AG04449 (cell line): ENCODE data around the gene SPRYD3.

ENCODE experiments used
- CTCF ChIA-PET: fragments of 350-600 bp; formaldehyde crosslinking; extraction: SDS; loops from one replicate; lab custom pipeline; 2021; ENCODE audit warnings: antibody characterized with exemption; lab: Yijun Ruan, JAX
- POLR2A ChIA-PET: fragments of 400-600, 350-600 bp; formaldehyde crosslinking; extraction: SDS; loops from one replicate; lab custom pipeline; 2020; ENCODE audit warnings: antibody characterized with exemption, inconsistent platforms; lab: Yijun Ruan, JAX
- DNase-seq: peaks from one replicate; pipeline ENCODE4 v3.0.0-alpha.2; 2010; ENCODE audit warnings: low read depth, low spot score
- H3K4me3 ChIP-seq: 2 replicates; pipeline ENCODE4 v1.5.1; 2011; ENCODE audit warnings: low read depth, mild to moderate bottlenecking, control low read depth, low read length
- TF ChIP-seq, protein P1 (sequence below): IDR thresholded peaks from one replicate; pipeline ENCODE4 v1.5.1; 2011; ENCODE audit warnings: mild to moderate bottlenecking, moderate library complexity, low read length, control low read depth, inconsistent platforms; ENCODE audit not compliant: insufficient read depth; ENCODE audit errors: missing control alignments

SPRYD3 gene

GRCh38 chr12:53069621-53070410 is 9.4 kb downstream of the SPRYD3 start:
- CTCF ChIA-PET, result interaction anchor here (0.6 to 28.9 kb wide), 6 partner anchors 8 to 119 kb away, joined by 3 to 655 read pairs (median 4); partner anchors contain the start of genes IGFBP6, SOAT2 and SPRYD3

DNA sequence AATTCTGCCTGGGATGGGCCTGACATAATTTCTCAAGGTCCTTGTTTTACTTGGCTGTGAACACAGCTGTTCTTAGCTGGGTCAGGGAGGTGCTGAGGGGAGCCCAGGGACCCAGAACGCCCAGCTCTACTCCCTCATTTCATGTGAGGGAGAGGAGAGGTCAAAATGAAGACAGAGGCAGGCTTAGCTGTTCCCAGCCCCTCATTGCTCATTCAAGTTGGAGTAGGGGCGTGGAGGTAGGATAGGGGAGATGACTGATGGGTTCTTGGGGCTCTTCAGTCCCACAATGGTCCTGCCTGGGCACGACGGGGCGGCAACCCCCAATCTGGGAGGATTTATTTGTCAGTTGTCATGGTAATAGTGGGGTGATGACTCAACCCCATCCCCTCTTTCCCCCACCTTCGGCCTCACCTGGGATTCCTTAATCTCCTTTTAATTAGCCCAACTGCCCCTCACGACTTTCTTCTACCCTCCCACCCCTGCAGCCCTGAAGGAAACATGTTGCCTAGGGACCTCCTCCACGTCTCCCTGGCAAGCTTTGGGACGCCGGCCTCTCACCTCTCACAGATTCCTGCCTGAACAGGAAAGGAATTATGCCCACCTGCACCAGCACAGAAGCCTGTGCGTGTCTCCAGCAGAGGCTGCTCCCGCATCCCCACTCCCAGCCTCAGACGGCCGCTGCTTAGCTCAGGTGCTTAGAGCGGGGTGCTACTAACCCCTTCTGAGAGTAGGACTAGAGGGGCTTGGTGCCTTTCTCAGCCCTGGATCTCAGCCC is 10.2 kb downstream of the SPRYD3 start:
- H3K4me3 ChIP-seq, result no peak overlapping the region
- TF ChIP-seq, protein P1, sequence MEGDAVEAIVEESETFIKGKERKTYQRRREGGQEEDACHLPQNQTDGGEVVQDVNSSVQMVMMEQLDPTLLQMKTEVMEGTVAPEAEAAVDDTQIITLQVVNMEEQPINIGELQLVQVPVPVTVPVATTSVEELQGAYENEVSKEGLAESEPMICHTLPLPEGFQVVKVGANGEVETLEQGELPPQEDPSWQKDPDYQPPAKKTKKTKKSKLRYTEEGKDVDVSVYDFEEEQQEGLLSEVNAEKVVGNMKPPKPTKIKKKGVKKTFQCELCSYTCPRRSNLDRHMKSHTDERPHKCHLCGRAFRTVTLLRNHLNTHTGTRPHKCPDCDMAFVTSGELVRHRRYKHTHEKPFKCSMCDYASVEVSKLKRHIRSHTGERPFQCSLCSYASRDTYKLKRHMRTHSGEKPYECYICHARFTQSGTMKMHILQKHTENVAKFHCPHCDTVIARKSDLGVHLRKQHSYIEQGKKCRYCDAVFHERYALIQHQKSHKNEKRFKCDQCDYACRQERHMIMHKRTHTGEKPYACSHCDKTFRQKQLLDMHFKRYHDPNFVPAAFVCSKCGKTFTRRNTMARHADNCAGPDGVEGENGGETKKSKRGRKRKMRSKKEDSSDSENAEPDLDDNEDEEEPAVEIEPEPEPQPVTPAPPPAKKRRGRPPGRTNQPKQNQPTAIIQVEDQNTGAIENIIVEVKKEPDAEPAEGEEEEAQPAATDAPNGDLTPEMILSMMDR, result no peak
- POLR2A ChIA-PET, result interaction anchor here (0.7 to 8.2 kb wide), 3 partner anchors 10 to 30 kb away, joined by 3 to 74 read pairs (median 67); partner anchors contain the start of genes IGFBP6 and SPRYD3
- DNase-seq, result no peak
- CTCF ChIA-PET, result interaction anchor here (0.6 to 28.9 kb wide), 9 partner anchors 9 to 149 kb away, joined by 3 to 655 read pairs (median 94); partner anchors contain the start of genes IGFBP6, SOAT2 and SPRYD3

More at GRCh38 chr12:53069621-53070410, 9.4 kb downstream of the SPRYD3 start:
- TF ChIP-seq, protein P1, result no peak
- H3K4me3 ChIP-seq, result no peak overlapping the region
- POLR2A ChIA-PET, result interaction anchor here (1.1 to 8.2 kb wide), 3 partner anchors 9 to 111 kb away, joined by 3 to 74 read pairs (median 67); partner anchors contain the start of genes CSAD, IGFBP6, SPRYD3 and ZNF740
- DNase-seq, result no peak

GRCh38 chr12:53067993-53068770 is 11.0 kb downstream of the SPRYD3 start:
- POLR2A ChIA-PET, result interaction anchor here (1.1 to 8.2 kb wide), 3 partner anchors 11 to 30 kb away, joined by 3 to 74 read pairs (median 67); partner anchors contain the start of genes IGFBP6 and SPRYD3
- no peak overlapping the region for H3K4me3 ChIP-seq
- no peak for DNase-seq
- CTCF ChIA-PET, result interaction anchor here (0.6 to 28.9 kb wide), 9 partner anchors 9 to 150 kb away, joined by 3 to 655 read pairs (median 94); partner anchors contain the start of genes IGFBP6, SOAT2, SPRYD3 and TNS2
- TF ChIP-seq, protein P1, result no peak

DNA sequence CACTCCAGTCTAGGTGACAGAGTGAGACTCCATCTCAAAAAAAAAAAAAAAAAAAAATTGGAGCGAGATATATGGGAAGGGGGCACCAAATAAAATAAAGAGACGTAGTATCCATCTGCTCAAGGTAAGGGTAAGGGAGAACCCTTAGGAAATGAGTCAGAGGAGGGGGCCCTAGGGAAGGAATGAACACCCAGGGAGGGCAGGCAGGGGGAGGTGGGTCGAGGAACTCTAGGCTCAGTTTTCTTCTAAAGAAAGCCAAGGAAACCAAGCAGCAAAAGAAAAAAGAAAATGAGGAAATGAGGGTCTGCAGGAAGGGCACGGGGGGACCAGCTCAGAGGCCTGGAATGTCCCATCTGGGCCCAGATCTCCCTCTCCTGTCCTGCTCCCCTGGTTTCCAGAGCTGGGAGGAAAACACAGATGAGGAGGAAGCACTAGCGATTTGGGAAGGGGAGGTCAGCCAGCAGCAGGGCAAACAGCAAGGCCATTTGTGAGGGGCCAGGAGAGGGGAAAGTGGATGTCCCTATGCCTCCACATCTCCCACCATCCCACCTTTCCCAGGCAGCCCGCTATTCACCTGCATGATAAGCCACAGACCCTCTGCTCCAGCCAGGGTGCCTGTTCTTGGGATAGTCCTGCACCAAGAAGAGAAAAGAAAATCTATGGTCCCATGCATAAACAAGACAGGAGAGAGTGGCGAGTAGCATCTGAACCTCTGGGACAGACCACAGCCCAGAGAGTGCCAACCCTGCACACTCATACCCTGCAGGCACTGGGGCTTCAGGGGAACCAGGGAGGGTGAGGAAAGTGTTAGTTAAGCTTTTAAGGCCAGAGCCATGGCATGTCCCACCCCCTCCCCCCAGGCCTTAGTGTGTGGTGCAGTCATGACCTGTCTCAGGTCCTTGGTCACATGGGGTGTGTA is 11.9 kb downstream of the SPRYD3 start:
- ChIA-PET CTCF (interaction anchor here (0.6 to 28.9 kb wide), 21 partner anchors 10 to 278 kb away, joined by 3 to 655 read pairs (median 17); partner anchors contain the start of genes AAAS, CSAD, IGFBP6 and ITGB7), POLR2A (interaction anchor here (0.6 to 8.2 kb wide), 6 partner anchors 12 to 130 kb away, joined by 3 to 74 read pairs (median 6); partner anchors contain the start of genes CSAD, IGFBP6 and SPRYD3)
- no peak for DNase-seq
- no peak overlapping the region for H3K4me3 ChIP-seq
- TF ChIP-seq, protein P1, result no peak
